GM20000 (cell line): ENCODE data around the gene MLPH.

Experiments
- DNase-seq: peaks from one replicate; pipeline ENCODE4 v3.0.0; 2012; ENCODE audit warnings: low spot score
- TF ChIP-seq, protein P1 (sequence below): IDR thresholded peaks from 2 replicates; pipeline ENCODE4 v1.5.1; 2012; ENCODE audit warnings: mild to moderate bottlenecking, control low read depth; ENCODE audit errors: extremely low read depth, missing control alignments

MLPH gene

DNA sequence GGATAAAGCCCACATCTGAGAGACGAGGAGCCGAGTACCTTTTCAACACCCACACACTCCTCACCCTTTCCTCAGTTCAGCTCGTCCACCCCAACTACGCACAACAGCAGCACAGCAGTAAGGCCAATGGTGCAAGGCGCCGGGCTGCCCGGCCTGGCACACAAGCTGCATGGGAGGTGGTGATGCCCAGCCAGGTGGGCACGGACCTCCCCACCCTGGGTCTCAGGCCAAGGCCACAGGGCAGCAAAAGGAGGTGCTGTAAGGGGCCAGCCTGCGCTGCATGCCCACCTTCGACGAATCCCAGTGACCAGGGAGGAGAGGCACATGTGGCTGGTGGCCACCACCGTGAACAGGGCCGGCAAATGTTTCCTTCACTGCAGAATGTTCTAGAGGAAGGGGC is 36.5 kb upstream of the MLPH start:
- TF ChIP-seq, protein P1, sequence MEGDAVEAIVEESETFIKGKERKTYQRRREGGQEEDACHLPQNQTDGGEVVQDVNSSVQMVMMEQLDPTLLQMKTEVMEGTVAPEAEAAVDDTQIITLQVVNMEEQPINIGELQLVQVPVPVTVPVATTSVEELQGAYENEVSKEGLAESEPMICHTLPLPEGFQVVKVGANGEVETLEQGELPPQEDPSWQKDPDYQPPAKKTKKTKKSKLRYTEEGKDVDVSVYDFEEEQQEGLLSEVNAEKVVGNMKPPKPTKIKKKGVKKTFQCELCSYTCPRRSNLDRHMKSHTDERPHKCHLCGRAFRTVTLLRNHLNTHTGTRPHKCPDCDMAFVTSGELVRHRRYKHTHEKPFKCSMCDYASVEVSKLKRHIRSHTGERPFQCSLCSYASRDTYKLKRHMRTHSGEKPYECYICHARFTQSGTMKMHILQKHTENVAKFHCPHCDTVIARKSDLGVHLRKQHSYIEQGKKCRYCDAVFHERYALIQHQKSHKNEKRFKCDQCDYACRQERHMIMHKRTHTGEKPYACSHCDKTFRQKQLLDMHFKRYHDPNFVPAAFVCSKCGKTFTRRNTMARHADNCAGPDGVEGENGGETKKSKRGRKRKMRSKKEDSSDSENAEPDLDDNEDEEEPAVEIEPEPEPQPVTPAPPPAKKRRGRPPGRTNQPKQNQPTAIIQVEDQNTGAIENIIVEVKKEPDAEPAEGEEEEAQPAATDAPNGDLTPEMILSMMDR, result no peak
- no peak for DNase-seq

- DNase-seq, result no peak
- TF ChIP-seq, protein P1, result no peak
Measured at GRCh38 chr2:237451643-237452469, 35.2 kb upstream of the MLPH start.

DNA sequence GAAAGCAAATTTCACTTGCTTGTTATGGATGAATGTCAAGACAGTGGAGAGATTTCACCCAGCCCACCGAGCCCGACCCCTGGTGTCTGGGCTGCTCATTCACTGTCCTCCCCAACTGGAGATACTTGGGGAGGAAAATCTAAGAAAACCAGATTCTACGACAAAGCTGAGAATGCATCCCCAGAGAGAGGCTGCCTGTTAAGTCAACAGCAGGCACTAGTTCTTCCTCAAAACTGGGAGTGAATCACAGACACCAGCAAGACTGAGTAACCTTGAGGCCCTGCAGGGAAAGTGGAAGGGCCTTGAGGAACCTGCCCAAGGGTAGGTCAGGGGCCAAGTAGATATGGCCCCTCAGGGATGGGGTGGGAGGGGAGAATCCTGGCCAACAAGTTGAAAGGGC is 34.2 kb upstream of the MLPH start:
- DNase-seq, result no peak
- TF ChIP-seq, protein P1, result no peak

- TF ChIP-seq, protein P1, result no peak
- DNase-seq, result no peak
Measured at GRCh38 chr2:237453671-237454070, 33.4 kb upstream of the MLPH start.

GRCh38 chr2:237455764-237456163 is 31.3 kb upstream of the MLPH start:
- DNase-seq, result no peak
- TF ChIP-seq, protein P1, result no peak

DNA sequence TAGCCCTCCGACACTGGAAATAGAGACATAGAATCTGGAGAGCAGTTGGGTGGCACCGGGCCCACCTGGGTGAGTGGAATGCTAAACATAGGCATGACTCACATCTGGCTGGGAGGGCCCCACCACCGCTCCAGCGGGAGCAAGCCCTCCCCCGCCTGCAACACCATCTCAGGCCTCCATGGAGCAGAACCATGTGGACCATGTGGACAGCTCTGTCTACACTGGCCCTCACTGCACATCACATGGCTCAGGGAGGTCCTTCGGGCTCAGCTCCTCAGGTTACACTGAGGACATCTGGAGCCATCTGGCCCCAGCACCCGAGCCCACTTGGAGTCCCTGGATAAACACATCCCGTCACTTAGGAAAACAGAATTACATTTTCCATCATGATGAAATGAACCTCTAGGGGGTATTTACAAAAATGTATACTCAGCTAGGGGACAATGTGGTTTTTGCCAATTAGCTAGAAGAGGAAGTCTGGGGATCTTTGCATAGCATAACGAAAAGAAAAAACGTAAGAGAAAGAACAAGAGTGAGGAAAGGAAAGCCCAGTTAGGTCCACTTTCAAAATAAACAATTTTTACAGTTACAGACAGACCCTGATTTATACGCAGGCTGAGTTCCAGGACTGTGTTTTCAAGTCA is 30.7 kb upstream of the MLPH start:
- DNase-seq, result no peak
- TF ChIP-seq, protein P1, result no peak

GRCh38 chr2:237457388-237457941 is 29.6 kb upstream of the MLPH start:
- TF ChIP-seq, protein P1, result no peak
- DNase-seq, result no peak
